Mesothelial cell of epicardium (in vitro differentiated cells): ENCODE results near the gene RIMBP2. TPM values are rescaled to one million over a fixed set of nuclear protein-coding genes. Genes with fewer than 3 reads are reported as not detected.

Source experiments
- DNase-seq, 2 experiments: peaks; one replicate each; pipeline ENCODE4 v3.0.0; 2021; ENCODE audit warnings: low spot score in 2 of 2; ENCODE audit not compliant: unreplicated experiment in 2 of 2
- H3K27ac Mint-ChIP-seq: 2 replicates; pipeline ENCODE4 v1.8.0; 2021; ENCODE audit warnings: mixed read lengths
- H3K27me3 Mint-ChIP-seq: 2 replicates; pipeline ENCODE4 v1.8.0; 2021; ENCODE audit warnings: low read depth, mixed read lengths
- H3K36me3 Mint-ChIP-seq: 2 replicates; pipeline ENCODE4 v1.8.0; 2021; ENCODE audit warnings: mixed read lengths
- H3K4me1 Mint-ChIP-seq: 2 replicates; pipeline ENCODE4 v1.8.0; 2021; ENCODE audit warnings: mixed read lengths
- H3K4me3 Mint-ChIP-seq: 2 replicates; pipeline ENCODE4 v1.8.0; 2021; ENCODE audit warnings: mild to moderate bottlenecking, moderate library complexity, mixed read lengths
- H3K9me3 Mint-ChIP-seq: 2 replicates; pipeline ENCODE4 v1.8.0; 2021; ENCODE audit warnings: mixed read lengths
- total RNA-seq: library from RNA; stranded (reverse); gene quantifications from 3 replicates; pipeline ENCODE4 v1.2.1, GENCODE V29; 2021
- TF ChIP-seq, protein P1 (sequence below): fragments of 200-600 bp; sonication (generic); IDR thresholded peaks from one replicate; pipeline ENCODE4 v1.5.0; 2021; ENCODE audit warnings: antibody characterized with exemption; ENCODE audit not compliant: unreplicated experiment

The RIMBP2 gene
- total RNA-seq, 1 donor from 2014 or later: 8.6 TPM

DNA sequence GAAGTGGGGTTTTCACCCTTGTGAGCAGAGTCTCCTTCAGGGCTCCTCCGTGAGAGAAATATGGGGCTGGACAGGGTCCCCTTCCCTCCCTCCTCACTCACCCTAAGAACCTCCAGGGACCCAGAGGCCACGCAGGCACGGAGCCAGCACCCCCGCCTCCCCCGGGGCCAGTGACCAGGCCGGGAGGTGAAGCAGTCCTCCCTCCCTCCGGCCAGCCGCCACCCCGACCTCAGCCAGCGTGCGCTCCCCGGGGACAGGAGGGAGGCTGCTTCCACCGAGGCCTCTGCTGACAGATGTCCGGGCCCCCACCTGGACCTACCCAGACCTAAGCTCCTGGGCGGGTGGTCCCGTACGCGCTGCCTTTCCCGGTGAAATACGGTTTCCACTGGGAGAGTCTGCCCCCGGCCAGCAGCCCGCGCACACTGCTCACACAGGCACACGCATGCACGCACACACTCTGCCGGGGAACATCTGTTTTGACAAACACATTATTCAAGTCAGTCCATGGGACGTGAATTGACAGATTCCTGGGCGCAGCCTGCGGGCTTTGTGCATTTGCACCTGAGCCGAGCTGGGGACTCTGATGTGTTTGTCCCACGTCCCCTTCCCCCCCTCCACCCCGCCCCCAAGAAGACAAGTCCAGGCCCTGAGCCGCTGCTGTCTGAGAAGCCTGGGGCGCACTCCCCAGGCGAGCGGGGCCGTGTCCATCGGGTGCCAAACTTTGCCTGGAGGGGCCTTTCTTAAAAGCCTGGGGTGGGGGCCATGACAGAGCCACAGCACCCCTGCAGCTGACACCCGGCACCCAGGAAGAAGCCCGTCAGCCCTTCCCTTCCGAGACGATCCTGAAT, 725 bp downstream of the RIMBP2 start:
- peak overlapping the region; percentile 86 for H3K4me3 Mint-ChIP-seq

DNA sequence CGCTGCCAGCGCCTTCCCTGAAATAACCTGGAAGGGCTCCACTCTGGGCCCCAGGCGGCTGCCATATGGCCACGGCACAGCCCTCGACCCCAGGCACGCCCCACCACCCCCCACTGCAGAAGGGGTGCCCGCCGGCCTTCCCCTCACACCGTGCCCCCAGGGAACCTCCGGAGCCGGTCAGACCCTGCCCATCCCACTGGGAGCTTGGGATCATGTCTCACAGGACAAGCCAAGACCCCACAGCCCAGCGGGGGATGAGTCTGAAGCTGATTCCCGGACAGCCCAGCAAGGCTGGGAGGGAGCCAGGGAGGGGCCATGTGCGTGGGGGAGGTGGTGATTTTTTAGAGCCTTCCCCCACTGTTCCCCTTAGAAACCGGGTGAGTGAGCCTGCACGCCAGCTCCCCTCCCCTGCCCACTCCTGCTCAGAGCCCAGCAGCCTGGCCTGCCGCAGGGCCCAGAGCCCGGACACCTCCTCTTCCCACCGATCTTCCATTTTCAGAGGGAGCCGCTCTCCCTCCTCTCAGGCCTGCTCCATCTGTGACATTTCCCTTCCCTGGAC, 1.4 kb downstream of the RIMBP2 start:
- H3K27me3 Mint-ChIP-seq: peaks cover 39% of the 10 kb centered on the region
- no peak overlapping the region for H3K27ac Mint-ChIP-seq
- no peaks in the 10 kb centered on the region for H3K9me3 Mint-ChIP-seq
- H3K36me3 Mint-ChIP-seq: no peaks in the 10 kb centered on the region
- TF ChIP-seq, protein P1, sequence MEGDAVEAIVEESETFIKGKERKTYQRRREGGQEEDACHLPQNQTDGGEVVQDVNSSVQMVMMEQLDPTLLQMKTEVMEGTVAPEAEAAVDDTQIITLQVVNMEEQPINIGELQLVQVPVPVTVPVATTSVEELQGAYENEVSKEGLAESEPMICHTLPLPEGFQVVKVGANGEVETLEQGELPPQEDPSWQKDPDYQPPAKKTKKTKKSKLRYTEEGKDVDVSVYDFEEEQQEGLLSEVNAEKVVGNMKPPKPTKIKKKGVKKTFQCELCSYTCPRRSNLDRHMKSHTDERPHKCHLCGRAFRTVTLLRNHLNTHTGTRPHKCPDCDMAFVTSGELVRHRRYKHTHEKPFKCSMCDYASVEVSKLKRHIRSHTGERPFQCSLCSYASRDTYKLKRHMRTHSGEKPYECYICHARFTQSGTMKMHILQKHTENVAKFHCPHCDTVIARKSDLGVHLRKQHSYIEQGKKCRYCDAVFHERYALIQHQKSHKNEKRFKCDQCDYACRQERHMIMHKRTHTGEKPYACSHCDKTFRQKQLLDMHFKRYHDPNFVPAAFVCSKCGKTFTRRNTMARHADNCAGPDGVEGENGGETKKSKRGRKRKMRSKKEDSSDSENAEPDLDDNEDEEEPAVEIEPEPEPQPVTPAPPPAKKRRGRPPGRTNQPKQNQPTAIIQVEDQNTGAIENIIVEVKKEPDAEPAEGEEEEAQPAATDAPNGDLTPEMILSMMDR: no peak
- peak in 1 of 2 experiments; percentile 41 for DNase-seq
- peaks cover 19% of the 10 kb centered on the region for H3K4me1 Mint-ChIP-seq
- H3K4me3 Mint-ChIP-seq: peak overlapping the region; percentile 86

More for the DNA sequence above, 725 bp downstream of the RIMBP2 start:
- Mint-ChIP-seq H3K9me3 (no peaks in the 10 kb centered on the region), H3K4me1 (peaks cover 19% of the 10 kb centered on the region), H3K27ac (peak overlapping the region; percentile 81), H3K27me3 (peaks cover 36% of the 10 kb centered on the region), H3K36me3 (no peaks in the 10 kb centered on the region)
- TF ChIP-seq, protein P1: no peak
- peak in 1 of 2 experiments; percentile 43 for DNase-seq

DNA sequence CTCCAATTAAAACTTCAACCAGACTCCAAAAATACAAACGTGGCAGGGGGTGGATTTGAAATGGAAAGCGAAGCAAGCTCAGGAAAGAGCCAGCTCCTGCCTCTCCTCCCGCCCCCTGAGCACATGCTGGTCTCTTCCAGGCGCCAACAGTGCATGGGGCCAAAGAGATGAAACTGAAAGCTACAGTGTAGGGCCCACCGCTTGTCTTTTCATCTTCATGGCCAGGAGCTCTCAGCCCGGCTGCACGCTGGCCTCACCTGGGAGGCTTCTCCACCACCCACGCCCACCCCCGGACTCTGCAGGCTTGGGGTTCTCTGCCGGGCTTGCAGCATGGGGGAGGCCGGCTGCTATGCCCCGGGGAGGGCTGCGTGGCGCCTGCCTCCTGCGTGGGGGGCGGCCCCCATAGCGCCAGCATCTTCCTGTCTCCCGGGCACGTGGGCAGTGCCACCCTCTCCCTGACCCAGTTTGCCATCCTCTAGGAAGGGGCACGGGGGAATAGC, 2.0 kb downstream of the RIMBP2 start:
- Mint-ChIP-seq H3K27ac (no peak overlapping the region), H3K9me3 (no peaks in the 10 kb centered on the region), H3K4me1 (peaks cover 19% of the 10 kb centered on the region), H3K27me3 (peaks cover 39% of the 10 kb centered on the region), H3K36me3 (no peaks in the 10 kb centered on the region), H3K4me3 (peak overlapping the region; percentile 39)
- TF ChIP-seq, protein P1: no peak
- DNase-seq: no peak

DNA sequence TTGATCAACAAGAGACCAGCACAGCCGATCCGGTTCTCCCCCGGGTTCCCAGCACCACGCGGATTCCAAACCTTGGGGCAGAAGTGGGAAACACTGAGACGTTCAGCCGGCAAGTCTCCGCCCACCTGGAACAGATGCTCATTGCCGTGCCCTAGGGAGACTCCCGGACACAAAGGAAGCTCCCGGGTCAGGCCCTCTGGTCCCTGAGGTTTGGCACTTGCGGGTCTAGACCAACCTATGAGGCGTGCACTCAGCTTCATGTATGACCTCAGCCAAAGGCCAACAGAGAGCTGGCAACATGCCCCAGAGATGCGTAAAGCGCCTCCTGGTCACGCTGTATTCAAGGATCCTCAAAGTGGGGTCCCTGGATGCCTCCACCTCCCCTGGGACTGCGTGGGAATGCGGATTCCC, 2.5 kb downstream of the RIMBP2 start:
- DNase-seq: no peak
- no peaks in the 10 kb centered on the region for H3K9me3 Mint-ChIP-seq
- H3K4me3 Mint-ChIP-seq: peak overlapping the region; percentile 39
- TF ChIP-seq, protein P1: no peak
- H3K4me1 Mint-ChIP-seq: peaks cover 19% of the 10 kb centered on the region
- no peaks in the 10 kb centered on the region for H3K36me3 Mint-ChIP-seq
- H3K27me3 Mint-ChIP-seq: peaks cover 39% of the 10 kb centered on the region
- H3K27ac Mint-ChIP-seq: no peak overlapping the region

DNA sequence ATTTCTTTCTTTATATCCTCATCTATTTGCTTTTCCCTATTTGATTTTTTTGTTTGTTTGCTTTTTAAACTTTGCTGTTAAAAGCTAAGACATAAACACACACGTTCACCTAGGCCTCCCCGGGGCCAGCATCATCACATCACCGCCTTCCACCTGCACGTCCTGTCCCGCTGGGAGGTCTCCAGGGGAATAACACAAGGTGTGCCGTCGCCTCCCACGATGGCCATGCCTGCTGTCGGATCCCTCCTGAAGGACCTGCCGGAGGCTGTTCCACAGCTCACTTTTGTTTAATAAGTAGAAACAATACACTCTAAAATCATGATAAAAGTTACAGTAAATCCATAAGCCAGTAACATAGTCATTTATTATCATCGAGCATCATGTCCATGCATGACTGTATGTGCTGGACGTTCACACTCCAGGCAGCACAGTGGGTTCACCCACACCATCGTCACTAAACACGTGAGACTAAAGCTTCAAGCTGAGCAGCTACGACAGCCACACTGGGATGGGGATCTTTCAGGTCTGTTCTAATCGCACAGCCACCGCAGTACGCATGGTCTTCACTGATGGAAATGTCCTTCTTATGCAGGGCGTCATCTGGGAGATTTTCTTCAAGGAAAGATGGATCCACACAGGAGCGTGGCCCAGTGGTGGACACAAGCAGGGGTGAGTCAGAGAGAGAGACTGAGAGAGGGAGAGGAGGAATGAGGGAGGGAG, 3.6 kb downstream of the RIMBP2 start:
- H3K27me3 Mint-ChIP-seq: peaks cover 39% of the 10 kb centered on the region
- no peak overlapping the region for H3K4me3 Mint-ChIP-seq

More for the DNA sequence above, 3.6 kb downstream of the RIMBP2 start:
- Mint-ChIP-seq H3K9me3 (no peaks in the 10 kb centered on the region), H3K27ac (no peak overlapping the region), H3K4me1 (peaks cover 19% of the 10 kb centered on the region), H3K36me3 (no peaks in the 10 kb centered on the region)
- TF ChIP-seq, protein P1: no peak
- DNase-seq: no peak
